ENCODE measurements around the gene RHOB.

Gene RHOB

GRCh38 chr2:20436716-20437470 is 10.0 kb upstream of the RHOB start:
- DNase-seq (ENCODE audit: low read depth, low spot score), result no peak

- DNase-seq (ENCODE audit: low read depth, low spot score), result no peak
Measured at GRCh38 chr2:20438334-20439192, 8.3 kb upstream of the RHOB start.

GRCh38 chr2:20439193-20439475 is 7.7 kb upstream of the RHOB start:
- no peak for DNase-seq (ENCODE audit: low read depth, low spot score)

GRCh38 chr2:20439503-20439902 is 7.4 kb upstream of the RHOB start:
- no peak for DNase-seq (ENCODE audit: low read depth, low spot score)

GRCh38 chr2:20440001-20440560 is 6.8 kb upstream of the RHOB start:
- DNase-seq (ENCODE audit: low read depth, low spot score), result no peak

- DNase-seq (ENCODE audit: low read depth, low spot score), result no peak
Measured at GRCh38 chr2:20443276-20443920, 3.5 kb upstream of the RHOB start.

GRCh38 chr2:20444101-20444992 is 2.5 kb upstream of the RHOB start:
- DNase-seq (ENCODE audit: low read depth, low spot score), result no peak

GRCh38 chr2:20444993-20445910 is 1.6 kb upstream of the RHOB start:
- DNase-seq (ENCODE audit: low read depth, low spot score), result no peak

GRCh38 chr2:20446255-20446916 is 488 bp upstream of the RHOB start:
- no peak for DNase-seq (ENCODE audit: low read depth, low spot score)

GRCh38 chr2:20447437-20448245 is 767 bp downstream of the RHOB start:
- no peak for DNase-seq (ENCODE audit: low read depth, low spot score)

GRCh38 chr2:20448246-20448976 is 1.5 kb downstream of the RHOB start:
- DNase-seq (ENCODE audit: low read depth, low spot score), result no peak

GRCh38 chr2:20448977-20449306 is 2.1 kb downstream of the RHOB start:
- DNase-seq (ENCODE audit: low read depth, low spot score), result no peak

GRCh38 chr2:20449501-20450200 is 2.8 kb downstream of the RHOB start:
- DNase-seq (ENCODE audit: low read depth, low spot score), result no peak

GRCh38 chr2:20450201-20450999 is 3.5 kb downstream of the RHOB start:
- DNase-seq (ENCODE audit: low read depth, low spot score), result no peak

GRCh38 chr2:20451000-20451290 is 4.1 kb downstream of the RHOB start:
- DNase-seq (ENCODE audit: low read depth, low spot score), result no peak

- no peak for DNase-seq (ENCODE audit: low read depth, low spot score)
Measured at GRCh38 chr2:20451341-20451740, 4.5 kb downstream of the RHOB start.
